ENCODE data around the gene PAGR1.
"Not testable (repeated sequence)": the region's sequence is repeated elsewhere in the genome, so short reads cannot be mapped to it uniquely, and the experiment has no call there.

The PAGR1 gene

DNA sequence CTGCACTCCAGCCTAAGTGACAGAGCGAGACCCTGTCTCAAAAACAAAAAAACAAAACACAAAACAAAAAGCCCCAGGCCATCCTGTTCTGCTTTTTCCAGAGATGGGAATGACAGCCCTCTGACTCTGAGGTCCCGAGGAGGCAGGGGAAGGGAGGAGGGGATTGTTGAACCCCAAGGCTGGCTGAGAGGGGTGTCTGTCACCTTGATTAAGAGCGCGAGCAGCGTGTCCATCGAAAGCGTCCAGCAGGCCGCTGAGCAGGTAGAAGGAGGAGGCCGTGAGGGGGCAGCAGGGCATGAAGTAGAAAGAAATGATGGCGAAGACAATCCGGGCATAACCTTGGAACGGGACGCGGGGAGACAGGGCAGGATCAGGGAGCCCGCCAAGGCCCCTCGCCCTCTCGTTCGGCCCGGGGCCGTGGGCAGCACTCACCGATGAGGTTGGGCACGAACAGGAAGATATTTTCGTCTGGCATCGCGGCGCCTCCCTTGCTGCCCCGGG, 46.5 kb downstream of the PAGR1 start:
- H3K4me3 ChIP-seq (ENCODE audit: insufficient read depth, low read depth, low read length, poor library complexity, severe bottlenecking), result peak overlapping the region; percentile 96
- no peaks in the 10 kb centered on the region for H3K9me3 ChIP-seq (ENCODE audit: control insufficient read depth, low read length)
- H3K4me1 ChIP-seq (ENCODE audit: control insufficient read depth, insufficient read depth, low read length, poor library complexity, severe bottlenecking), result peaks cover 19% of the 10 kb centered on the region
- DNase-seq, result no peak
- H3K27ac ChIP-seq (ENCODE audit: insufficient read depth, low read length, poor library complexity, severe bottlenecking), result peak overlapping the region; percentile 93
- no peaks in the 10 kb centered on the region for H3K27me3 ChIP-seq (replicated peaks; ENCODE audit: control insufficient read depth, insufficient read depth, low read length, poor library complexity, severe bottlenecking)
- H3K36me3 ChIP-seq (ENCODE audit: control insufficient read depth, insufficient read depth, low read length), result peaks cover 27% of the 10 kb centered on the region

GRCh38 chr16:29862884-29863668, 47.1 kb downstream of the PAGR1 start, which contains the start of gene CDIPT:
CDIPT (minus strand) TSS chr16:29863226; CDS start chr16:29862857, 369 bp downstream.
- Histone ChIP-seq H3K9me3 (ENCODE audit: control insufficient read depth, low read length) (no peaks in the 10 kb centered on the region), H3K27me3 (replicated peaks; ENCODE audit: control insufficient read depth, insufficient read depth, low read length, poor library complexity, severe bottlenecking) (no peaks in the 10 kb centered on the region), H3K4me3 (ENCODE audit: insufficient read depth, low read depth, low read length, poor library complexity, severe bottlenecking) (peak within 1 kb of the TSS; percentile 96), H3K27ac (ENCODE audit: insufficient read depth, low read length, poor library complexity, severe bottlenecking) (peak within 1 kb of the TSS; percentile 93), H3K4me1 (ENCODE audit: control insufficient read depth, insufficient read depth, low read length, poor library complexity, severe bottlenecking) (peaks cover 19% of the 10 kb centered on the region), H3K36me3 (ENCODE audit: control insufficient read depth, insufficient read depth, low read length) (peaks cover 26% of the 10 kb centered on the region)
- DNase-seq, result peak; percentile 81 to 88 (median 88)

DNA sequence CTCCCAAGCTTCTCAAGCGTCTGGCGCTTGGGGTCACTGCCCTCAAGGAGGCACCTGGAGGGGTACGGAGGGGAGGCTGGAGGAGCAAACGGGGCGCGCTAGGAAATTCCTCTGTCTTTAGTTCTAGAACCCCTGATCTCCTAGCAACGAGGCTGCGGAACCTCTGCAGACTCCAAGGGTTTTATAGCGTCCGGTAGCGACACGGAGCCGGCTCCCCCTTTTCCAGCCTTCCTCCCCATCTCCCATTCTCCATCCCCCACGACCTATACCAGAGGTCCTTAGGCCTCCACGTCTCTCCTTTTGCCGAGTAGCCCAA, 47.7 kb downstream of the PAGR1 start:
- H3K4me3 ChIP-seq (ENCODE audit: insufficient read depth, low read depth, low read length, poor library complexity, severe bottlenecking), result no peak overlapping the region
- no peaks in the 10 kb centered on the region for H3K27me3 ChIP-seq (replicated peaks; ENCODE audit: control insufficient read depth, insufficient read depth, low read length, poor library complexity, severe bottlenecking)
- DNase-seq, result no peak
- H3K36me3 ChIP-seq (ENCODE audit: control insufficient read depth, insufficient read depth, low read length), result peaks cover 21% of the 10 kb centered on the region
- H3K9me3 ChIP-seq (ENCODE audit: control insufficient read depth, low read length), result no peaks in the 10 kb centered on the region
- peak overlapping the region; percentile 93 for H3K27ac ChIP-seq (ENCODE audit: insufficient read depth, low read length, poor library complexity, severe bottlenecking)
- H3K4me1 ChIP-seq (ENCODE audit: control insufficient read depth, insufficient read depth, low read length, poor library complexity, severe bottlenecking), result peaks cover 19% of the 10 kb centered on the region

- no peak overlapping the region for H3K4me3 ChIP-seq (ENCODE audit: insufficient read depth, low read depth, low read length, poor library complexity, severe bottlenecking)
- peaks cover 19% of the 10 kb centered on the region for H3K4me1 ChIP-seq (ENCODE audit: control insufficient read depth, insufficient read depth, low read length, poor library complexity, severe bottlenecking)
- DNase-seq, result no peak
- H3K27ac ChIP-seq (ENCODE audit: insufficient read depth, low read length, poor library complexity, severe bottlenecking), result no peak overlapping the region
- H3K36me3 ChIP-seq (ENCODE audit: control insufficient read depth, insufficient read depth, low read length), result peaks cover 15% of the 10 kb centered on the region
- no peaks in the 10 kb centered on the region for H3K27me3 ChIP-seq (replicated peaks; ENCODE audit: control insufficient read depth, insufficient read depth, low read length, poor library complexity, severe bottlenecking)
- no peaks in the 10 kb centered on the region for H3K9me3 ChIP-seq (ENCODE audit: control insufficient read depth, low read length)
These were observed 48.3 kb downstream of the PAGR1 start for GRCh38 chr16:29864205-29864604.

DNA sequence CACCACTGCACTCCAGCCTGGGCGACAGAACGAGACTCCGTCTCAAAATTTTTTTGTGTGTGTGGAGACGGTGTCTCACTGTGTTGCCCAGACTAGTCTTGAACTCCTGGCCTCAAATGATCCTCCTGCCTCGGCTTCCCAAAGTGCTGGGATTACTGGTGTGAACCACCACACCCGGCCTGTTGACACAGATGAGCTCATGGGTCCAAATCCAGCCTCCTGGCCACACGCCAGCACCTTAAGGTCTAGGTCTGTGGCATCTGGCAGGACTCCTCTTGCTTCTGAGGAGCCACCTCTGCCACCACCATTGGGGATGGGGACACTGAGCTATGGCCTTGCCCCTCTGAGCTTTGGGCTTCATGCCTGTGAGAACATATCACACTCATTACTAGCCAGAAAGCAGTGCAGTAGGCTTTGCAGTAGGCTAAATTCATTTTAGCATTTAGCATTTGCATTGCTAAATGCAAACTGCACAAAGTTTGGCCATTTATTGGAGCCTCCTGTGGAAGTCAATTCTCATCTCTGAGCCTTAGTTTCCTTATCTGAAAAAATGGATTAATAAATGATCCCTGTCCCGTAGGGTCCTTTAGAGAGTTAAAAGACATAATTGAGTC, 52.6 kb downstream of the PAGR1 start:
- peaks cover 3% of the 10 kb centered on the region for H3K4me1 ChIP-seq (ENCODE audit: control insufficient read depth, insufficient read depth, low read length, poor library complexity, severe bottlenecking)
- H3K27me3 ChIP-seq (replicated peaks; ENCODE audit: control insufficient read depth, insufficient read depth, low read length, poor library complexity, severe bottlenecking), result no peaks in the 10 kb centered on the region
- H3K4me3 ChIP-seq (ENCODE audit: insufficient read depth, low read depth, low read length, poor library complexity, severe bottlenecking), result no peak overlapping the region
- no peak for DNase-seq
- H3K9me3 ChIP-seq (ENCODE audit: control insufficient read depth, low read length), result no peaks in the 10 kb centered on the region
- H3K27ac ChIP-seq (ENCODE audit: insufficient read depth, low read length, poor library complexity, severe bottlenecking), result no peak overlapping the region
- H3K36me3 ChIP-seq (ENCODE audit: control insufficient read depth, insufficient read depth, low read length), result no peaks in the 10 kb centered on the region

DNA sequence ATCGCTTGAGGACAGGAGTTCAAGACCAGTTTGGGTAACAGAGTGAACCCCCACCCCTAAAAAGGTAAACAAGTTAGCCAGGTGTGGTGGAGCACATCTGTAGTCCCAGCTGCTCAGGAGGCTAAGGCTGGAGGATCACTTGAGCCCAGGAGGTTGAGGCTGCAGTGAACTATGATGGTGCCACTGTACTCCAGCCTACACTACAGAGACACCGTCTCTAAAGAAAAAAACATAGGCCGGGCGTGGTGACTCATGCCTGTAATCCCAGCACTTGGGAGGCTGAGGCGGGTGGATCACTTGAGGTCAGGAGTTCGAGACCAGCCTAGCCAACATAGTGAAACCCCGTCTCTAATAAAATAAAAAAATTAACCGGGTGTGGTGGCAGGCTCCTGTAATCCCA, 53.1 kb downstream of the PAGR1 start:
- not testable (repeated sequence) for DNase-seq; H3K9me3 ChIP-seq (ENCODE audit: control insufficient read depth, low read length)

More for the DNA sequence above, 53.1 kb downstream of the PAGR1 start:
- H3K27ac ChIP-seq (ENCODE audit: insufficient read depth, low read length, poor library complexity, severe bottlenecking); H3K4me3 ChIP-seq (ENCODE audit: insufficient read depth, low read depth, low read length, poor library complexity, severe bottlenecking); H3K36me3 ChIP-seq (ENCODE audit: control insufficient read depth, insufficient read depth, low read length); H3K4me1 ChIP-seq (ENCODE audit: control insufficient read depth, insufficient read depth, low read length, poor library complexity, severe bottlenecking); H3K27me3 ChIP-seq (replicated peaks; ENCODE audit: control insufficient read depth, insufficient read depth, low read length, poor library complexity, severe bottlenecking): not testable (repeated sequence)

All from effector memory CD4-positive, alpha-beta T cell (primary cell).